ENCODE data around the gene CAPN15.
"Not testable (repeated sequence)": the region's sequence is repeated elsewhere in the genome, so short reads cannot be mapped to it uniquely, and the experiment has no call there.

CAPN15 gene

DNA sequence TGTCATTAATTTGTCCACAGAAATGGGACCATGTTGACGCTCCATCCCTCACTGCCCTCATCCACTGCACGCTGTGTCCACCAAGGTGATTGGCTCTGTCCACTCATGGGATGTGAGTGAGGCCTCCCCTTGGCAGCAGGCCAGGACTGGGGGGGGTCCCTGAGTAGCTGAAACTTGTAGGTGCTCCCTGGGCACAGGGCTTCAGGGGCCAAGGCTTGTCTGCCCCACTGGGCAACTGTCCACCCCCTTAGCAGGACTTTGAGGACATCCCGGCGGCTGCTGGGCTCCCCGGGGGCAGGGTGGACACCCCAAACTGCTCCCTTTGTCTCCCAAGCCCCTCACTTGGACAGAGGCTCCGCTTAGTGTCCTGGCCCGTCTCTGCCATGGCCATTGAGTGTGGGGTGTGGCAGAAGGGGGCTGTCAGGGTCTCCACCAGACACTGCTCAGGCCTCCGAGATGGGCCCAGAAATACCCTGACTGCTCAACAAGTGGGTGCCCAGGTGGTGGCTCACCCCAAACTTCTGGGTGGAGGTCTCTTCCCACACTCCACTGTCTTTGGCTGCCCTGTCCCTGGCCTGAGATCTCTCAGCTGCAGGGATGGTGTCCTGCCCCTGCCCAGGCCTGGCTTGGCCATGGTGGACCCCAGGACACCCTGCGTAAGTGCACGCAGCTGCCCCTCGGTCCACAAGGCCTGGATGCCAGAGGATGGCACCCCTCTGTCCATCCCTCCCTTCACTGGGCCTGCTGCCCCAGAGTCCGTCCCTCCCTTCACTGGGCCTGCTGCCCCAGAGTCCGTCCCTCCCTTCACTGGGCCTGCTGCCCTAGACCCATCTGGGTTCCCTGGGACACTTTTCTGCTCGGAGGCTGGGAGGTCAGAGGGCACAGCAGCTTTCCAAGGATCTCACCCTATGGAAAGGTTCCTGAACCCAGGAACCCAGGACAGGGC is 59.4 kb downstream of the CAPN15 start:
- FAIRE-seq: no peak
- no peak for DNase-seq (ENCODE audit: extremely low spot score, insufficient read length, low read depth)

DNA sequence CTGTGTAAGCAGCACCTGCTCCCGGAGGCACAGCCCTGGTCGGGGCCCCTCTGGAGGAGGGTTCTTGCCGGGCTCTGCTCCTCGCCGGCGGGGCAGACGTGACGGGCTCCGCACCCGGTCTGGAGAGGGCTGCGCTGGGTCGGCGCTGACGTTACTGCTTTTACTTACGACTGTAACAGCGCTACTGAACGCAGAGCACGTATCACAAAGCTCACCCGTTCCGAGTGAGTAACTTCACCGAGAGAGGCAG is 61.1 kb downstream of the CAPN15 start:
- no peak for DNase-seq (ENCODE audit: extremely low spot score, insufficient read length, low read depth)
- FAIRE-seq: no peak

GRCh38 chr16:588889-589657 is 61.6 kb downstream of the CAPN15 start:
- DNase-seq (ENCODE audit: extremely low spot score, insufficient read length, low read depth): peak; percentile 81

DNA sequence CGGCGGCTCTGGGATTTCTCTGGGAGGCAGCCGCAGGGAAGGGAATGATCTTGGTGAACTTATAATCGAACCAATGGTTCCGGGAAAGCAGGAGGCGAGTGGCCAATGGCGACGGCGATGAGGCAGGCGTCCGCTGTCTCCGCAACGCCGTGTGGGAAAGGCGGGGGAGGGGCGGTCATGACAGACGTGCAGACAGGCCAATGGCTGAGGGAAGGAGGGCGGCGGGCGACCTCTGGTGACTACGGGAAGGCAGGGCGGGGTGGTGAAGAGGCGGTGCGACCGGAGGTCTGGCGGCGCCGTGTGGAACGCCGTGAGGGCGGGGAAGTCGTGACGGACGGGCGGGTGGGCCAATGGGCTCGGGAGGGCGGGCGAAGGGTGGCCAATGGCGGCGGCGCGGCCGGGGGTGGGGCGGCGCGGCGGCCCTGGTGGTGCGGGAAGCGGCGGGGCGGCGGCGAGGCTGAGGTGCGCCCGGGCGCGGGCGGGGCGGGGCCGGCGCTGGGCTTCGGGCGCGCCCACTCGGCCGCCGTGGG is 62.2 kb downstream of the CAPN15 start, which contains the start of gene RAB40C:
Gene RAB40C (plus strand): TSS at position 409 of the 530 bp plus-strand sequence. CDS start 226 bp downstream, outside the sequence.
- DNase-seq (ENCODE audit: extremely low spot score, insufficient read length, low read depth) (peak; percentile 94), FAIRE-seq (peak; percentile 90)

More at GRCh38 chr16:588889-589657, 61.6 kb downstream of the CAPN15 start:
- no peak for FAIRE-seq

DNA sequence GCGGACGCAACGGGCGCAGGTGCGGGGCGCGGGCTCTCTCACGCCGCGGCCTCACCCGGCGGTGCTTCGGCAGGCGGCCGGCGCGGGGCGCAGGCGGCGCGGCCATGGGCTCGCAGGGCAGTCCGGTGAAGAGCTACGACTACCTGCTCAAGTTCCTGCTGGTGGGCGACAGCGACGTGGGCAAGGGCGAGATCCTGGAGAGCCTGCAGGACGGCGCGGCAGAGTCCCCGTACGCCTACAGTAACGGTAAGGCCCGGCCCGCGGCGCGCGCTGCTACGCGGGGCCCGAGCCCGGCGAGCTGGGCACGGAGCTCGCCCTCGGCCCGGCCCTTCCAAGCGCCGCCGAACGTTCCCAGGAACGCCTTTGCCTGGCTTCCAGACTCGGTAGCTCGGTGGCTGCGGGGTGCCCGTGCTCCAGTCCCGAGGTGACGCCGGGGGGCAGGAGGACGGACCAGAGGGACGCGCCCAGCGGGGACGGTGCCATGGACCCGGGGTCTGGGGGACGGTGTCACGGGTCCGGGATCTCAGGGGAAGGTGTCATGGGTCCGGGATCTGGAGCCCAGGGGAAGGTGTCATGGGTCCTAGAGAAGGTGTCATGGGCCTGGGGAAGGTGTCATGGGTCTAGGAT is 62.8 kb downstream of the CAPN15 start:
- no peak for DNase-seq (ENCODE audit: extremely low spot score, insufficient read length, low read depth)
- FAIRE-seq: no peak

- DNase-seq (ENCODE audit: extremely low spot score, insufficient read length, low read depth): no peak
- no peak for FAIRE-seq
These were observed 63.3 kb downstream of the CAPN15 start for GRCh38 chr16:590815-591200.

DNA sequence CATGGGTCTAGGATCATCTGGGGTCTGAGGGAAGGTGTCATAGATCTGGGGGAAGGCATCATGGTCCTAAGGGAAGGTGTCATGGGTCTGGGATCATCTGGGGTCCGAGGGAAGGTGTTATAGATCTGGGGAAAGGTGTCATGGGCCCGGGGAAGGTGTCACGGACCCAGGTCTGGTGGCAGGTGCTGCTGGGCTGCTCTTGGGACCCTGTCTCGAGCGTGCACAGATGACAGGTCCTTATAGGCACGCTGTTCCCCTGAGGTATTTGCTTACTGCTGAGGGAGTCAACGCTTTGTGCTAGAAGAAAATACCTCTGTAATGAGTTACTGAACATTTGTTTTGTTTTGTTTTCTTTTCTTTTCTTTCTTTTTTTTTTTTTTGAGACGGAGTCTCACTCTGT is 63.7 kb downstream of the CAPN15 start:
- FAIRE-seq (no peak), DNase-seq (ENCODE audit: extremely low spot score, insufficient read length, low read depth) (no peak)

DNA sequence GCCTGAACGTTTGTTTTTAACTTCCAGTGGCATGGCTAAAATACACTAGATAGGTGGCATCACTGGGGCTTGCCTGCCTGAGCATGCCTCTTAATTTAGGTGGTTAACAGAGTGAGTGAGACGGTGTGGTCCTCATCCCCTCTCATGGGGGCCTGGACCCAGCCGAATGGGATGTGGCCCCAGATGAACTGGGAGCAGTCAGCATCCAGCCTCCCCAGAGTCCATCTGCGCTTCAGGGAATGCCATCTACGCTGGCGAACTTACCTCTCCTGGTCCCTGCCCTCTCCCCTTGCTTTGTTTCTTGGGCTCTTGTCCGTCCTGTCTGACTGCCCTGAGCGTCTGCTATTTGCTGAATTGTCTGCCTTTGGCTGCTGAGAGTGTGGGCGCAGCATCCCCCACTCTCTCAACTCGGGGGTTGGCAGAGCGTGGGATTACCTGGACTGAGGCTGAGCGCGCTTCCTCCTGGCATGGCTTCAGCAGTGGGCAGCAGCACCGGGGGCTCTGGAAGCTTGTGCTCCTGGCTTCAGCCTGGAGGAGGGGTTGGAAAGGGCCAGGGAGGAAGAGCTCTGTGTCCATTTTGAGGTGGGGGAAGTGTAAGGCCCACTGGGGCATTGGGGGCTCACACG is 64.5 kb downstream of the CAPN15 start:
- no peak for FAIRE-seq

GRCh38 chr16:592518-593306 is 65.2 kb downstream of the CAPN15 start:
- FAIRE-seq (no peak), DNase-seq (ENCODE audit: extremely low spot score, insufficient read length, low read depth) (no peak)

More for the DNA sequence above, 64.5 kb downstream of the CAPN15 start:
- no peak for DNase-seq (ENCODE audit: extremely low spot score, insufficient read length, low read depth)

- no peak for FAIRE-seq
- DNase-seq (ENCODE audit: extremely low spot score, insufficient read length, low read depth): no peak
These were observed 65.9 kb downstream of the CAPN15 start for GRCh38 chr16:593406-593805.

- DNase-seq (ENCODE audit: extremely low spot score, insufficient read length, low read depth) (no peak), FAIRE-seq (no peak)
These were observed 66.3 kb downstream of the CAPN15 start for GRCh38 chr16:593807-594206.

- DNase-seq (ENCODE audit: extremely low spot score, insufficient read length, low read depth) (no peak), FAIRE-seq (no peak)
These were observed 67.6 kb downstream of the CAPN15 start for GRCh38 chr16:595094-595528.

DNA sequence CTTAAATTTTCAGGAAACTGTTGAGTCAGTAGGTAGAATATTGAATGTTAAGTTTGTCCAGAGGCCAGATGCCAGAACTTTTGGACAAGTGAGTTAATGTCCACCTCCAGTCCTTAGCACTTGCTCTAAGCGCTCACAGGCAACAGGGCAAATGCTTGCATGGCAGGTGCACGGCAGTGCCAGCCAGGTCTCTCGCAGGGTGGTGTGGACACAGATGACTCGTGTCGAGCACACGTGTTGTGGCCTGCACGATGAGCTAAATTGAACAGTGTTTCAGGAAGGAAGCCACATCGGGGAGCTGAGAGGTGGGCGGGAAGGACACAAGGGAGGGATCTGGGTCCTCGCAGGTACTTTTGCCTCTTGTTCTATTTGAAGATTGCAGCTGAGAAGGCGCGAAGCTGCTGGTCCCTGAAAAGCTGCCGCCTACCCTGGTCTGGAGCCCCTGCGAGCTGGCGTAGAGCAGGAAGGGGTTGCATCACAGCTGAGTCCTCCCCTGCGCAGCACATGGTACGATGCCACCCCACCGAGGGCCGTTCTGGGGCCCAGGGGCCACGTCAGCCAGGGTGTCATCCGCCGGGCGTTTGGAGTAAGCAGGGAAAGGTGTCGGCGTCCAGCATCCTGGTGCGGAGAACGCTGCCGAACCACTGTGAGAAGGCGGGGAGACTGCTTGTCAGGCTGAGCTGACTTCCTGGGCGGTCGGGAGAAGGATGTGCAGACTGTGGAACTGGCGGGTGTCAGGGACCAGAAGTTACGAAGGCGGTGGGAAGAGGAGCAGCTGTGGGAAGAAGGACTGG is 68.6 kb downstream of the CAPN15 start:
- DNase-seq (ENCODE audit: extremely low spot score, insufficient read length, low read depth) (no peak), FAIRE-seq (no peak)

DNA sequence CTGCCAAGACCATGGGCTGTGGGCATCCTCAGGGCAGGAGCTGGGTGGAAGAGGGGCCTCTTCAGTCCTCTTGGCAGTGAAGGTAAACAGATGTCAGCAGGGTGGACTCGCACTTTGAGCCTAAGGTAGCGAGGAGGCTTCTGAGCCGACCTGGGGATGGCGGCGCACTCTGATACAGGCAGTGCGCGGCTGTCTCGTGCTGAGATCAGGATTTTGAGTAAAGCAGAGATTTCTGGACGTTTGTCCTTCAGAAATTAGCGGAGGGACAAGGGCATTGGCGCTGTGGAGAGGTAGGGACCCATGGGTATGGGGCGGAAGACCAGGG is 69.2 kb downstream of the CAPN15 start:
- DNase-seq (ENCODE audit: extremely low spot score, insufficient read length, low read depth): no peak
- no peak for FAIRE-seq

DNA sequence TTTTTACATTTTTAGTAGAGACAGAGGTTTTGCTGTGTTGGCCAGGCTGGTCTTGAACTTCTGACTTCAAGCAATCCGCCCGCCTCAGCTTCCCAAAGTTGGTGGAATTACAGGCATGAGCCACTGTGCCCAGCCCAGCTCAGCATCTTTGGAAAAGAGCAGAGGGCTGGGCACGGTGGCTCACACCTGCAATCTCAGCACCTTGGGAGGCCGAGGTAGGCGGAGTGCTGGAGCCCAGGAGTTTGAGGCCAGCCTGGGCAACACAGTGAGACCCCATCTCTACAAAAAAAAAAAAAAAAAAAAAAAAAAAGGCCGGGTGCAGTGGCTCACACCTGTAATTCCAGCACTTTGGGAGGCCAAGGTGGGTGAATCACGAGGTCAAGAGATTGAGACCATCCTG is 70.1 kb downstream of the CAPN15 start:
- not testable (repeated sequence) for DNase-seq (ENCODE audit: extremely low spot score, insufficient read length, low read depth); FAIRE-seq

DNA sequence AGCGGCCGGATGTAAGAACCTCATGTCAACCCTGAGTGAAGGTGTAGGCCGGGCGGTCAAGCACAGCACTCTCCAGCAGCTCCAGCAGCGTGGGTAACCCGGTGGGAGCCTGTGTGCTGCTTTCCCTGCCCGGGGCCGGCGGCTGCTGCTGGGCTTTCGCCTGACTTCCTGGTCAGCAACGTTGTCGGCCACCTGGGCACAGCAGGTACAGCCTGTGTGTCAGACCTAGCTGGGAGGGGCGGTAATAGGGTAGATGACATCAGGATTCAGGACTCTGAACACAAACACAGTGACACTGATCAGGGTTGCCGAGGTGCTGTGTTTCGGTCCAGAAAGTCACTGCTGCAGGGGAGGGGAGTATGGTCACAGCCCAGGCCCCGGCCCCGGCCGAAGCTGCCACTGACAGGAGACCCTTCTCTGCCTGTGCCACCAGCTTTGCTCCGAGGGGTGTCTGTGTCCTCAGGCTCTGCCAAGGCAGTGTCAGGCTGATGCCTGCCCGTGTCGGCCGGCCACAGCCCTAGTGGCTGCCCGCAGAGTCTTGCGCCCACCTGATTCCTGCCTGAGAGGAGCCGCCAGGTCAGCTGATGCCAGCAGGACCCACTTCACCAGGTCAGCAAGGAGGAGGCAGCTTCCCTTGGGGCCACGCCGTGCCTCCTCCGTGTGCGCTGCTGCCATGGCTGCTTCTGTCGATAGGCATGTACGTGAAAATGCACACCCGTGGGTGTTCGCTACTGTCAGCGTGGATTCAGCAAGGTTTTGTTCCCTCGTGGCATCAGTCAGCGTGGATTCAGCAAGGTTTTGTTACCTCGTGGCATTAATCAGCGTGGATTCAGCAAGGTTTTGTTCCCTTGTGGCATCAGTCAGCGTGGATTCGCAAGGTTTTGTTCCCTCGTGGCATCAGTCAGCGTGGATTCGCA is 71.6 kb downstream of the CAPN15 start:
- DNase-seq (ENCODE audit: extremely low spot score, insufficient read length, low read depth) (no peak), FAIRE-seq (no peak)

- no peak for DNase-seq (ENCODE audit: extremely low spot score, insufficient read length, low read depth)
- no peak for FAIRE-seq
These were observed 73.3 kb downstream of the CAPN15 start for GRCh38 chr16:600781-601180.

DNA sequence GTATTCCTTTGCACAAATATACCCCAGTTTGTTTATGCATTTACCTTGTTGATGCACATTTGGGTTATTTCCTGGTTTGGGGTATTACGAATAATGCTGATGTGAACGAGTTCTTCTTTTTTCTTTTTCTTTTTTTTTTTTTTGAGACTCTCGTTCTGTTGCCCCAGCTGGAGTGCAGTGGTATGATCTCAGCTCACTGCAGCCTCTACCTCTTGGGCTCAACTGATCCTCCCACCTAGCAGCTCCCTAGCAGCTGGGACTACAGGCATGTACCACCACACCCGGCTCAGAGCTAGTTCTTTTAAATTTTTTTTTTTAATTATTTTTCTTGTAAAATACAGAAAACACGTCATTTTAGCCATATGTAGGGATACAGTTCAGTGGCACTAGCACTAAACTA is 76.4 kb downstream of the CAPN15 start:
- no peak for FAIRE-seq
- no peak for DNase-seq (ENCODE audit: extremely low spot score, insufficient read length, low read depth)

Data from GM18507 (cell line).